Activated CD4-positive, CD25-positive, alpha-beta regulatory T cell treated with anti-CD3 and anti-CD28 coated beads, Interleukin-2, amount 50 U/mL, for 72 hours (primary cell): Measurements from ENCODE around the gene DTNBP1.

Source experiments
- DNase-seq: peaks from one replicate; pipeline ENCODE4 v3.0.0; 2021

The DTNBP1 gene, protein sequence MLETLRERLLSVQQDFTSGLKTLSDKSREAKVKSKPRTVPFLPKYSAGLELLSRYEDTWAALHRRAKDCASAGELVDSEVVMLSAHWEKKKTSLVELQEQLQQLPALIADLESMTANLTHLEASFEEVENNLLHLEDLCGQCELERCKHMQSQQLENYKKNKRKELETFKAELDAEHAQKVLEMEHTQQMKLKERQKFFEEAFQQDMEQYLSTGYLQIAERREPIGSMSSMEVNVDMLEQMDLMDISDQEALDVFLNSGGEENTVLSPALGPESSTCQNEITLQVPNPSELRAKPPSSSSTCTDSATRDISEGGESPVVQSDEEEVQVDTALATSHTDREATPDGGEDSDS

GRCh38 chr6:15662326-15663129 lies at the start of gene DTNBP1:
DTNBP1 (minus strand) TSS chr6:15663028; CDS start chr6:15662869, 159 bp downstream.
- DNase-seq = peak; percentile 90

- DNase-seq = no peak
Observed at GRCh38 chr6:15709651-15710269, 46.9 kb upstream of the DTNBP1 start.

- no peak for DNase-seq
Observed at GRCh38 chr6:15708231-15708630, 45.4 kb upstream of the DTNBP1 start.

DNA sequence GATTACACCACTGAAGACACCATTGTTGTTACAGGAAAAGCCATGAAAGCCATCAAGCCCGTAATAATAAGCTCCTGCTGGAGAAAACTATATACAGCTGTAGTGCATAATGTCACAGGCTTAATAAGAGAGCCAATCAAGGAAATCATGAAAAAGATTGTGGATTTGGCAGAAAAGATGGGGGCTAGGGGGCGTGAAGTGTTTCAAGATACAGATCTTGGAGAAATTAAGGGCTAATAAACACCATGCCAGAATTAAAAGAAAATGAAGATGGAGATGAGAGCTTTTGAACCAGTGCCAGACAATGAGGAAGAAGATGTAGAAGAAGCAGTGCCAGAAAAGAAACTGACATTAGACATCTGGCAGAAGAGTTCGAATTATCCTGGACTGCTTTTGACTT lies 43.2 kb upstream of the DTNBP1 start:
- no peak for DNase-seq

DNA sequence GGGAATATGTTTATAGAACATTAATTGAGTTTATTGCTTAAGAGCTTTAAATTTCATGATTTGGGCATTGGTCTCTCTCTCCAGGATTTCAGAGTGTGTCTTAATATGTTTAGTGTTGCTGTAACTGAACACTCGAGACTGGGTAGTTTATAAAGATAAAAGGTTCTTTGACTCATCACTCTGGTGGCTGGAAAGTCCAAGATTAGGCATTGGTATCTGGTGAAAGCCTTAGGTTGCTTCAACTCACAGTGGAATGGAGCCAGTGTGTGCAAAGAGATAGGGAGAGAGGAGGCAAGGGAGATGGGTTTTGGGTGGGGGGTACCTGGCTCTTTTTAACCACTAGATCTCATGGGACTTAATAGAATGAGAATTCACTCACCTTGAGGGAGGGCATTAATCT lies 35.6 kb upstream of the DTNBP1 start:
- DNase-seq = no peak

DNA sequence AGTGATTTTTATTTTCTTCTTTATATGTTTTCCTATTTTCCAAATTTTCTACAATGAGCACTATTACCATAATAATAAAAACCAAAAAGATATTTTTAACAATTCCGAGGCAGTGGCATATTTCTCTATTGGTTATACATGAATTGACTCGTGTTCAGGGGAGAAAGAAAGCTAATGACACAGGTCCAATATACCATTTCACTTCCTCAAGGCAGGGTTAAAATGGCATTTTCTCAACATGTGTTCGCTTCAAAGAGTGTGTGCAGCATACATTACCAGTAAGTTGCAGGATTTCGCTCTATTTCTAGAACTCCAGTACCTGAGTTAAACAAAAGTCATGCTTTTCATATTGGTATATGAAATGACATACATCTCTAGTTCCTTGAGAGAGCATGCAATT lies 35.1 kb upstream of the DTNBP1 start:
- DNase-seq = no peak

DNA sequence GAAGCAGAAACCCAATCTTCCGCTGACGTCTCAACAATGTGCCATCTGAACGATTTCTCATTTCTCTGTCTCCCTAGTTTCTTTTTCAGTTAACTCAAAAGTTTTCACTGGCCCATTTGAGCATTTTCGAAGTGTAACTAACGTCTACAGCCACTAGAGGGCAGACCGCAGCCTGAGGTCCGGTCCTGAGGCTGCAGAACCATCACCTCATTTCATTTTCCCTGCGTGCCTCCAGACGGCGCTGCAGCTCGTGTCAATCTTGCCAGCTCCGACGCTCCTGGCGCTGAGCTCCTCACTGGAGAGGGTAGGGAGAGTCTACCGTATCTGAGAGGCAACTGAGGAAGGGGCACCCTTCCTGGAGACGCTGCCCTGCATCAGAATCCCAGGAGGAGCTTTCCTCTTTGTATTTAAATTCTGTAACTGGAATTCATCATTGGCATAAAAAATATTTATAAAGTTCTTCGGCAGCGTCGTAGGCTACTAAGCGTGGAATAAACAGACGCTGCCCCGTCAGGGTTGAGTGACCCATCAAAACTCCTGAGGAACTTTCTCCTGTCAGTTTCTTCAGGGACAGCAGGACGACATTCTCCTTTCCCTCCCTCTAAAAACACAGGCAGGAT lies 28.5 kb upstream of the DTNBP1 start:
- DNase-seq = peak; percentile 72

- DNase-seq = no peak
Observed at GRCh38 chr6:15690510-15690909, 27.7 kb upstream of the DTNBP1 start.

GRCh38 chr6:15689586-15690482 lies 27.0 kb upstream of the DTNBP1 start:
- DNase-seq = no peak

DNA sequence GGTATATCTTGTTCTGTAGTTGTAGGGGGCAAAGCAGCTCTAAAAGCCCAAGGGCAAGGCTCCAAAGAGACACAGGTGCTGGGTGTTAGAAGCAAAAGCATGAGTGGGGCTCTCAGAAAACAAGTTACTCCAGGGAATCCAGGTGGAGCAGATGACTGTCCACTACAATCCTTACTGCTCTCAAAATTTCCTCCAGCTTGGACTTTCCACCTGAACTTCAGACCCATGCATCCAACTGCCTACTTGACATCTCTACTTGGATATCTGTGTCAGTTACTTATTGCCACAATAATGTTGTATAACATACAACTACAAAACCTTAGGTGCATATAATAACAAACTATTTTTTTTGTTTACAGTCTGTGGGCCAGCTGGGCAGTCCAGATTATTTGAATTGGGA lies 22.8 kb upstream of the DTNBP1 start:
- DNase-seq = no peak

GRCh38 chr6:15682965-15683822 lies 20.4 kb upstream of the DTNBP1 start:
- DNase-seq = no peak

GRCh38 chr6:15681946-15682345 lies 19.1 kb upstream of the DTNBP1 start:
- no peak for DNase-seq

- no peak for DNase-seq
Observed at GRCh38 chr6:15678514-15678913, 15.7 kb upstream of the DTNBP1 start.

GRCh38 chr6:15677822-15678221 lies 15.0 kb upstream of the DTNBP1 start:
- no peak for DNase-seq

DNA sequence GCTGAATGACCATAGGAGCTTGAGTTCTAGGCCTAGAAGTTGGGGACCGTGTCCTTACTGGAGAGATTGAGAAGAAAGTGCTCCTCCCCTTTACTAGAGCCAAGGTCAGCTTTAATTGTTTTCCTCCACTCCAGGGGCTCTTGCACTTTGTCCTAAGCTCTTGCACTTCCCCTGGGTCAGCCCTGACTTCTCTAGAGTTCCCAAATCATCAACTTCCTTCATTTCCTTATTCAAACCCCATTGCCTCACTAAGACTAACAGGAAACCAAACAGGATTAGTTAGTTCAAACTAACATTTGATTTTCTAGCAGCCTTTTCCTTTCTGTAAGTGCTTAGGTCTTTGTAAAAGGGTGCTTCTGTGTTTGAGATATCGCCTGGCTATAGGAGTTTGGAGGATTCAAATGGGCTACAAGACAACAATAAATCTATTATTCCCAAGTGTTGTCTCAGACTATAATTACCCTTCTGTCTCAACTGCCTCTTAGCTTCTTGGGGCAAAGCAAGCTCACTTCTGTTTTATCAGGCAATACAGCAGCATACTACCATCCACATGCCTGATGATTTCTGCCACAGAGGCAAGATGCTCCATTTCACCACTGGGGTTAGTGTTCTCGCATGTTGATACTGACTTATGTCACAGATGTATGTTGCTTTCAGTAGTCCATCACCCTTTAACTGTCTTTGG lies 12.8 kb upstream of the DTNBP1 start:
- no peak for DNase-seq

DNA sequence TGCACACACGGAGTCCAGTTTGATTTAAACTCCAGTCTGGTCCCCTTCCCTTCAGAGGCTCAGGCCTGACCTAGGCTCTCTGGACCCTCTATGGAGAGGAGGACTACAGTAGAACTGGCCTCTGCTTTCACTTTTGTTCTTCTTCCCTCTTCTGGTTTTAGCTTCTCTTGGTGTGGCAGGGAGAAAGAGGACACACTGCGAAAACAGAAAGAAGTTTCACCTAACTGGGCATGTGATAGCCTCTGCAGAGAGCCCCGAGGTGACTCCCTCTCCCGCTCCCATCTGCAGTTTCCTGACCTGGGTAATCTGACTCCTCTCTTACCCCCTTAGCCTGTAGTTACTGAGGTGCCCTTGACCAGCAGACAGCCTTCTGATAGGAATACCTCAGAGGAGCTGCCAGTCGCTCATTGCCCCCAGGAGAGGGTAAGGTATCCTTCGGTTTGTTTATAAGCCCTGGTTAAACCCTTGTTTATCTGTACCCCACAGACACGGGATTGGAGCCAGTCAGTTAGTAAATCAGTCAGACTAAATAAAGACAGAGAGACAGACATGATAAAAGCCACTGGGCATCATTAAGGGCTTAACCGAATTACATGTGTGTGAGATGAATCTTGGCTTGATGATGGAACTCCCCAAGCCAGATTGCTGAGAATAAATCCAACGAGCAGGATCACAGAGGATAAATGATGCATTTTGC lies 12.0 kb upstream of the DTNBP1 start:
- no peak for DNase-seq

DNA sequence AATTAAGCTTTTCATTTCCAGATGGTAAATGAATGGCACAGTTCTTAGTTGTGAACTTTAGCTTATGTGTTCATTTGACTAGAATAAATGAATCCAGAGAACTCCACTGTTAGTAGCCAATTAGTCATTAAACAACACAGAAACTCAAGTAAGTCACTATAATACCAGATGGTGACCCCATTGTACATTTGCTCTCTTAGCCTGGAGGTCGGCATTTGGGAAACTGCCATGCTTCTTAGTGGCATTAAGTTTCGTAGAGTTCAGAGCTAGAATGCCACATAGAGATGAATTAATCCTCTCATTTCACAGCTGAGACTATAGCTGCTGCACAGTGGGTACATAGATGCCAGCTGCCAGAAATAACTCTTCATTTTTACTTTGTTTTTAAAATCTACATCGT lies 10.8 kb upstream of the DTNBP1 start:
- DNase-seq = no peak

DNA sequence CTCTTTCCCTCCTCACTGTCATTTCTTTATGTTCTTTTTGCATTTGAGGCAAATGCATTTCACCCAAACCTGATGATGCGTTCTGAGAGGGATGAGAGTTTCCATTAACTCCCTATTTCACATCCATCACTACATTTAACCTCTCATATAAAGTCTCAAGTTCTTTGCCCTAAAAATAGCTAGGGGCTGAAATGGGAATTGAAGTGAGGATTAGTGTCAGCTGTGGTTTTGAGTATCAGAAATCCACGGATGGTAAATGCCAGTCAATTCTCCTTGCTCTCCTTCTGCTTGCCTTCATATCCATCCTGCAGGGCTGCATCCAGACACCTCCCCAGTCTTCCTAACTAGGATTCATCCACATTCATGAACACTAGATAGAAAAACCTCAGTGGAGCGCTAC lies 10.0 kb upstream of the DTNBP1 start:
- no peak for DNase-seq

- DNase-seq = no peak
Observed at GRCh38 chr6:15672291-15672690, 9.5 kb upstream of the DTNBP1 start.

DNA sequence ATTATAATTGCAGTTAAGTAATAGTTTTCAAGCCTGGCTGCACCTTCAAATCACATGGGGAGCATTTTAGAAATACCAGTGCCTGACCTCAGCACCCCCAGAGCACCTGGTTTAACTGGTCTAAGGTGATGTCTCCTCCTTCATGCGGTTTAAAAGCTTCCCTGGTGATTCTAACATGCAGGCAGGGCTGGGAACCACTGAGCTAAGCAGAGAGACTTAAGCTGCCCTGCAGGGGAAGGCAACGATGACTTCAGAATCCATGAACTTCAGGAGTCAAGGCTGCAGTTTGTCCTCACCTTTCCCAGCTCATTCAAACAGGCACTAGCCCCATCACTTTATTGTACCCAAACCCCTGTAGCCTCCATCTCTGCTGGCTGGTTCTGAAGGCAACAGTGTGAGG lies 6.1 kb upstream of the DTNBP1 start:
- no peak for DNase-seq
